Gastrocnemius medialis (tissue), 4 donors: ENCODE measurements around the gene LGI1.

ENCODE experiments used
- CTCF ChIP-seq, 5 experiments: fragments of 450-650 bp in 3 of 5; fragments of 200-600 bp in 2 of 5; sonication (generic) in 2 of 5; IDR thresholded peaks in 4 of 5; conservative IDR thresholded peaks in 1 of 5; 1 replicate in 4 of 5; 2 replicates in 1 of 5; pipeline ENCODE4 v1.5.1; 2016 to 2019; ENCODE audit warnings: antibody characterized with exemption in 5 of 5, mild to moderate bottlenecking in 3 of 5, moderate library complexity in 3 of 5
- POLR2A ChIP-seq, 2 donors: fragments of 450-650 bp; IDR thresholded peaks; one replicate each; pipeline ENCODE4 v1.6.1; 2017; ENCODE audit warnings: antibody characterized with exemption in 2 of 2, mild to moderate bottlenecking in 2 of 2, moderate library complexity in 2 of 2

DNA sequence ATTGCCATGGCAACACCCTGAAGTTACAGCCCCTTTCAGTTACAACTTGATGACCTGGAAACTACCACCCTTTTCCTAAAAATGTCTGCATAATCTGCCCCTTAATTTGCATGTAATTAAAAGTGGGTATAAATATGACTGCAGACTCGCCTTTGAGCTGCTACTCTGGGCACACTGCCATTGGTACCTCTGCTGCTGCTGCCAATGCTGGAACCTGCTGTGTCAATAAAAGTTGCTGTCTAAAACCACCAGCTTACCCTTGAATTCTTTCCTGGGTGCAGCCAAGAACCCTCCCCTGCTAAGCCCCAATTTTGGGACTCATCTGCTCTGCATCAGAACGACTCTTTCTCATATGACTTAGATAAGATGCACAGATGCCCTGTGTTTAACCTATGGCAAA is 45.1 kb upstream of the LGI1 start:
- TF ChIP-seq CTCF (IDR thresholded peaks at IDR 0.05 in 4 of 5, conservative IDR thresholded peaks at IDR 0.05 in 1 of 5) (no peak), POLR2A (IDR thresholded peaks at IDR 0.05) (no peak)
